ENCODE measurements around the gene C1orf74.
"Not testable (repeated sequence)": the region's sequence is repeated elsewhere in the genome, so short reads cannot be mapped to it uniquely, and the experiment has no call there.

The C1orf74 gene

GRCh38 chr1:209805341-209805781, 21.0 kb upstream of the C1orf74 start:
- no peak for ATAC-seq

- no peak for ATAC-seq
These were observed 19.2 kb upstream of the C1orf74 start for GRCh38 chr1:209803568-209803967.

GRCh38 chr1:209802780-209803152, 18.4 kb upstream of the C1orf74 start:
- no peak for ATAC-seq

- ATAC-seq: no peak
These were observed 17.9 kb upstream of the C1orf74 start for GRCh38 chr1:209802117-209802779.

GRCh38 chr1:209800984-209801834, 16.9 kb upstream of the C1orf74 start:
- ATAC-seq: no peak

GRCh38 chr1:209797978-209798639, 13.8 kb upstream of the C1orf74 start:
- ATAC-seq: no peak

GRCh38 chr1:209793711-209794110, 9.4 kb upstream of the C1orf74 start:
- not testable (repeated sequence) for ATAC-seq

- ATAC-seq: no peak
These were observed 7.6 kb upstream of the C1orf74 start for GRCh38 chr1:209791920-209792319.

- no peak for ATAC-seq
These were observed 6.2 kb upstream of the C1orf74 start for GRCh38 chr1:209790286-209791193.

GRCh38 chr1:209789245-209789644, 4.9 kb upstream of the C1orf74 start:
- no peak for ATAC-seq

- ATAC-seq: no peak
These were observed 3.2 kb upstream of the C1orf74 start for GRCh38 chr1:209787551-209787950.

GRCh38 chr1:209786146-209786545, 1.8 kb upstream of the C1orf74 start:
- no peak for ATAC-seq

GRCh38 chr1:209785592-209785991, 1.2 kb upstream of the C1orf74 start:
- no peak for ATAC-seq

GRCh38 chr1:209783386-209783785, 973 bp downstream of the C1orf74 start:
- no peak for ATAC-seq

- ATAC-seq: no peak
These were observed 4.1 kb downstream of the C1orf74 start for GRCh38 chr1:209780268-209780667.

- no peak for ATAC-seq
These were observed 6.3 kb downstream of the C1orf74 start for GRCh38 chr1:209778102-209778501.

GRCh38 chr1:209777587-209777986, 6.8 kb downstream of the C1orf74 start:
- no peak for ATAC-seq

- ATAC-seq: no peak
These were observed 8.7 kb downstream of the C1orf74 start for GRCh38 chr1:209775678-209776077.

- ATAC-seq: no peak
These were observed 9.8 kb downstream of the C1orf74 start for GRCh38 chr1:209774592-209774991.

- no peak for ATAC-seq
These were observed 12.2 kb downstream of the C1orf74 start for GRCh38 chr1:209772126-209772525.

GRCh38 chr1:209770636-209771415, 13.5 kb downstream of the C1orf74 start:
- ATAC-seq: no peak

GRCh38 chr1:209769971-209770370, 14.4 kb downstream of the C1orf74 start:
- ATAC-seq: no peak

Data from activated CD4-positive, CD25-positive, alpha-beta regulatory T cell treated with anti-CD3 and anti-CD28 coated beads, Interleukin-2, amount 50 U/mL, for 24 hours (primary cell).